HG03439 (cell line): ENCODE results near the gene ARF6.
"Not testable (repeated sequence)": the region's sequence is repeated elsewhere in the genome, so short reads cannot be mapped to it uniquely, and the experiment has no call there.

ENCODE experiments used
- ATAC-seq: cut with Tn5 transposase; IDR thresholded peaks from one replicate; pipeline ENCODE4 v1.9.1; 2021; ENCODE audit warnings: mild to moderate bottlenecking, moderate library complexity; ENCODE audit not compliant: unreplicated experiment

Gene ARF6

GRCh38 chr14:49902679-49903246 is 9.9 kb downstream of the ARF6 start:
- not testable (repeated sequence) for ATAC-seq

GRCh38 chr14:49904270-49904669 is 11.4 kb downstream of the ARF6 start:
- ATAC-seq: no peak

- no peak for ATAC-seq
Observed at GRCh38 chr14:49905989-49906388, 13.1 kb downstream of the ARF6 start.

GRCh38 chr14:49907186-49907585 is 14.3 kb downstream of the ARF6 start:
- no peak for ATAC-seq

GRCh38 chr14:49908433-49908782 is 15.5 kb downstream of the ARF6 start:
- ATAC-seq: no peak

- no peak for ATAC-seq
Observed at GRCh38 chr14:49909016-49909415, 16.1 kb downstream of the ARF6 start.

- no peak for ATAC-seq
Observed at GRCh38 chr14:49915085-49915484, 22.2 kb downstream of the ARF6 start.

GRCh38 chr14:49918706-49919105 is 25.8 kb downstream of the ARF6 start:
- ATAC-seq: no peak

- ATAC-seq: no peak
Observed at GRCh38 chr14:49919825-49920659, 27.2 kb downstream of the ARF6 start.

- no peak for ATAC-seq
Observed at GRCh38 chr14:49920935-49921334, 28.1 kb downstream of the ARF6 start.

GRCh38 chr14:49921401-49921800 is 28.5 kb downstream of the ARF6 start:
- ATAC-seq: no peak

GRCh38 chr14:49923442-49923841 is 30.6 kb downstream of the ARF6 start:
- no peak for ATAC-seq

- ATAC-seq: no peak
Observed at GRCh38 chr14:49923881-49924280, 31.0 kb downstream of the ARF6 start.

GRCh38 chr14:49924852-49925251 is 32.0 kb downstream of the ARF6 start:
- no peak for ATAC-seq

GRCh38 chr14:49926803-49927202 is 33.9 kb downstream of the ARF6 start:
- no peak for ATAC-seq

GRCh38 chr14:49928015-49928414 is 35.1 kb downstream of the ARF6 start:
- no peak for ATAC-seq

- ATAC-seq: no peak
Observed at GRCh38 chr14:49930720-49931119, 37.8 kb downstream of the ARF6 start.

GRCh38 chr14:49931523-49931922 is 38.6 kb downstream of the ARF6 start:
- no peak for ATAC-seq

- no peak for ATAC-seq
Observed at GRCh38 chr14:49933128-49933527, 40.2 kb downstream of the ARF6 start.

- no peak for ATAC-seq
Observed at GRCh38 chr14:49933704-49934103, 40.8 kb downstream of the ARF6 start.

- ATAC-seq: no peak
Observed at GRCh38 chr14:49934646-49935045, 41.8 kb downstream of the ARF6 start.

GRCh38 chr14:49935526-49935925 is 42.6 kb downstream of the ARF6 start:
- ATAC-seq: no peak

GRCh38 chr14:49936246-49936645 is 43.4 kb downstream of the ARF6 start:
- ATAC-seq: not testable (repeated sequence)
